ENCODE results near the gene MAGI1. TPM values are rescaled to one million over a fixed set of nuclear protein-coding genes. Genes with fewer than 3 reads are reported as not detected.

Gene MAGI1
- polyA plus RNA-seq, 3 donors = not detected

GRCh38 chr3:65701516-65701915 is 337.2 kb downstream of the MAGI1 start:
- Mint-ChIP-seq H3K36me3 (no peaks in the 10 kb centered on the region), H3K9me3 (peaks cover 0 to 12% (median 4%) of the 10 kb centered on the region in 7 donors), H3K27ac (no peak overlapping the region), H3K4me1 (no peaks in the 10 kb centered on the region), H3K4me3 (no peak overlapping the region), H3K27me3 (ENCODE audit: low read depth in 3 of 3) (no peaks in the 10 kb centered on the region)
- 100% methylated on average over 1 of the region's 4 CpGs for WGBS (ENCODE audit: insufficient coverage)
- Histone ChIP-seq H3K79me2 (ENCODE audit: insufficient read depth, low read length) (no peaks in the 10 kb centered on the region), H4K20me1 (ENCODE audit: insufficient read depth, low read length) (no peaks in the 10 kb centered on the region), H3K27ac (ENCODE audit: low read depth in 1 of 2, low read length in 2 of 2) (no peak overlapping the region), H3K4me2 (replicated peaks; ENCODE audit: extremely low read depth, low read length, poor library complexity, severe bottlenecking) (no peak overlapping the region), H3K9me3 (replicated peaks in 1 of 2; ENCODE audit: control insufficient read depth in 1 of 2, insufficient read depth in 1 of 2, low read length in 2 of 2) (no peaks in the 10 kb centered on the region), H3K36me3 (replicated peaks in 1 of 2; ENCODE audit: control insufficient read depth in 1 of 2, insufficient read depth in 2 of 2, low read length in 2 of 2) (no peaks in the 10 kb centered on the region), H3K4me3 (replicated peaks in 1 of 3; ENCODE audit: low read depth in 2 of 3, low read length in 3 of 3) (no peak overlapping the region), H3K27me3 (ENCODE audit: control insufficient read depth in 2 of 2, insufficient read depth in 2 of 2, low read length in 2 of 2) (no peaks in the 10 kb centered on the region), H3K4me1 (ENCODE audit: control insufficient read depth in 1 of 2, insufficient read depth in 2 of 2, low read length in 2 of 2) (no peaks in the 10 kb centered on the region), H3K9ac (ENCODE audit: insufficient read depth, low read length, poor library complexity, severe bottlenecking) (no peak overlapping the region), H2AFZ (ENCODE audit: insufficient read depth, low read depth, low read length, poor library complexity, severe bottlenecking) (no peak overlapping the region)
- DNase-seq = no peak
- intact Hi-C loops (cut with micrococcal nuclease) = no loop called here
- TF ChIP-seq, protein P1, sequence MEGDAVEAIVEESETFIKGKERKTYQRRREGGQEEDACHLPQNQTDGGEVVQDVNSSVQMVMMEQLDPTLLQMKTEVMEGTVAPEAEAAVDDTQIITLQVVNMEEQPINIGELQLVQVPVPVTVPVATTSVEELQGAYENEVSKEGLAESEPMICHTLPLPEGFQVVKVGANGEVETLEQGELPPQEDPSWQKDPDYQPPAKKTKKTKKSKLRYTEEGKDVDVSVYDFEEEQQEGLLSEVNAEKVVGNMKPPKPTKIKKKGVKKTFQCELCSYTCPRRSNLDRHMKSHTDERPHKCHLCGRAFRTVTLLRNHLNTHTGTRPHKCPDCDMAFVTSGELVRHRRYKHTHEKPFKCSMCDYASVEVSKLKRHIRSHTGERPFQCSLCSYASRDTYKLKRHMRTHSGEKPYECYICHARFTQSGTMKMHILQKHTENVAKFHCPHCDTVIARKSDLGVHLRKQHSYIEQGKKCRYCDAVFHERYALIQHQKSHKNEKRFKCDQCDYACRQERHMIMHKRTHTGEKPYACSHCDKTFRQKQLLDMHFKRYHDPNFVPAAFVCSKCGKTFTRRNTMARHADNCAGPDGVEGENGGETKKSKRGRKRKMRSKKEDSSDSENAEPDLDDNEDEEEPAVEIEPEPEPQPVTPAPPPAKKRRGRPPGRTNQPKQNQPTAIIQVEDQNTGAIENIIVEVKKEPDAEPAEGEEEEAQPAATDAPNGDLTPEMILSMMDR (IDR thresholded peaks at IDR 0.05) = no peak

DNA sequence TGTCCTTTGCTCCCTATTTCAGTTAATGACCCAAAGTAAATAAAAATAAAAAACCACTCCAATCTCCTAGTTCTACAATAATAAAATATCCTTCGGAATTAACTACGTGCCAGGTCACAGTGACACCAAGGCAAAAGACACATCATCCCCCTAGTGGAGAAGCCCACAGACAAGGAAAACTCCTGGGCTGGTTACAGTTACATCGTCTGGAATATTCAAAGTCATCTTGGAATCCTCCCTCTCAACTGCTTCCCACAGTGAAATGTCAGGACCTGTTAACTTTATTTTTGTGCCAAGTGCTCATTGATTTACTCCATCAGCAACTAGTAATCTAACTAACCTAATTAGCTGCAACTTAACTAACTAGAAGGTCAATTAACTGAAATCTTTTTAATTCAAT is 349.3 kb downstream of the MAGI1 start:
- Histone ChIP-seq H3K9me3 (replicated peaks in 1 of 2; ENCODE audit: control insufficient read depth in 1 of 2, insufficient read depth in 1 of 2, low read length in 2 of 2) (no peaks in the 10 kb centered on the region), H3K36me3 (replicated peaks in 1 of 2; ENCODE audit: control insufficient read depth in 1 of 2, insufficient read depth in 2 of 2, low read length in 2 of 2) (no peaks in the 10 kb centered on the region), H3K4me3 (replicated peaks in 1 of 3; ENCODE audit: low read depth in 2 of 3, low read length in 3 of 3) (no peak overlapping the region), H2AFZ (ENCODE audit: insufficient read depth, low read depth, low read length, poor library complexity, severe bottlenecking) (no peak overlapping the region), H3K27ac (ENCODE audit: low read depth in 1 of 2, low read length in 2 of 2) (no peak overlapping the region), H3K27me3 (ENCODE audit: control insufficient read depth in 2 of 2, insufficient read depth in 2 of 2, low read length in 2 of 2) (no peaks in the 10 kb centered on the region), H3K4me2 (replicated peaks; ENCODE audit: extremely low read depth, low read length, poor library complexity, severe bottlenecking) (no peak overlapping the region), H3K9ac (ENCODE audit: insufficient read depth, low read length, poor library complexity, severe bottlenecking) (no peak overlapping the region), H4K20me1 (ENCODE audit: insufficient read depth, low read length) (no peaks in the 10 kb centered on the region), H3K79me2 (ENCODE audit: insufficient read depth, low read length) (no peaks in the 10 kb centered on the region), H3K4me1 (ENCODE audit: control insufficient read depth in 1 of 2, insufficient read depth in 2 of 2, low read length in 2 of 2) (no peaks in the 10 kb centered on the region)
- TF ChIP-seq, protein P1 (IDR thresholded peaks at IDR 0.05) = no peak
- intact Hi-C loops (cut with micrococcal nuclease) = no loop called here
- Mint-ChIP-seq H3K9me3 (peaks cover 0 to 8% (median 0%) of the 10 kb centered on the region in 7 donors), H3K27me3 (ENCODE audit: low read depth in 3 of 3) (peaks cover 0 to 2% (median 0%) of the 10 kb centered on the region in 3 donors), H3K4me1 (no peaks in the 10 kb centered on the region), H3K36me3 (no peaks in the 10 kb centered on the region), H3K4me3 (no peak overlapping the region), H3K27ac (no peak overlapping the region)
- DNase-seq = no peak
- 100% methylated on average over 2 of the region's 3 CpGs for WGBS (ENCODE audit: insufficient coverage)

Measured in CD14-positive monocyte (primary cell).